ENCODE data around the gene SHFL. TPM values are rescaled to one million over a fixed set of nuclear protein-coding genes. Genes with fewer than 3 reads are reported as not detected.

SHFL gene
- total RNA-seq, 2 experiments from 2014 or later: 21.9 to 28.5 TPM

DNA sequence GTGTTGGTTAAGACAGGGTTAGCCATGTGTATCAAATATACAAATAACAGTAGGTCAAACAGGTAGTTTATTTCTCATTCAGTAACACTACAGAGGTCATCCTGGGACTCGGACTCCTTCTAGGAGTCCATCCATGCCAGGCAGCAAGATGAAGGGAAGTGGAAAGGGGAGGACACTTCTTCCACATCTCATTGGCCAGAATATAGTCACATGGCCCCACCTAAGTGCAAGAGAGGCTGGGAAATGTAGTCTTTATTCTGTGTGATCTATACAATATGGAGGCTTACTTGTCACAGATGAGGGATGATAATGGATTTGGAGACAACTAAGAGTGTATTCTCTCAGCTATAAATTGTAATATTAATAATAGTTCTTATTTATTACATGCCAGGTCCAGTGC, 41.7 kb upstream of the SHFL start:
- BruUV-seq (replicated peaks): no TSS peak
- Histone ChIP-seq H3K4me3 (ENCODE audit: low read depth, low read length, poor library complexity, severe bottlenecking) (no peak overlapping the region), H2AFZ (ENCODE audit: low read length) (no peak overlapping the region; the same call in 1 of the 2 replicates), H3K9me3 (ENCODE audit: low read length) (no peaks in the 10 kb centered on the region), H3K36me3 (ENCODE audit: insufficient read depth, low read length) (no peaks in the 10 kb centered on the region), H3K27ac (ENCODE audit: low read depth, low read length, poor library complexity, severe bottlenecking) (no peak overlapping the region), H3K4me2 (ENCODE audit: low read length) (no peak overlapping the region), H3K9me2 (ENCODE audit: insufficient read depth, low read length) (no peaks in the 10 kb centered on the region), H4K20me1 (ENCODE audit: insufficient read depth, low read length) (no peaks in the 10 kb centered on the region), H3K4me1 (ENCODE audit: insufficient read depth, low read length, poor library complexity, severe bottlenecking) (no peaks in the 10 kb centered on the region), H3K79me2 (ENCODE audit: insufficient read depth, low read depth, low read length) (no peaks in the 10 kb centered on the region)
- DNase-seq (ENCODE audit: low spot score): peak; percentile 44
- ChIA-PET POLR2A (no interaction called here), CTCF (ENCODE audit: unreplicated experiment) (no interaction called here)
- no peak for TF ChIP-seq EZH2phosphoT487 (IDR thresholded peaks at IDR 0.05; ENCODE audit: borderline replicate concordance, low read depth, low read length)
- TF ChIP-seq, protein P1, sequence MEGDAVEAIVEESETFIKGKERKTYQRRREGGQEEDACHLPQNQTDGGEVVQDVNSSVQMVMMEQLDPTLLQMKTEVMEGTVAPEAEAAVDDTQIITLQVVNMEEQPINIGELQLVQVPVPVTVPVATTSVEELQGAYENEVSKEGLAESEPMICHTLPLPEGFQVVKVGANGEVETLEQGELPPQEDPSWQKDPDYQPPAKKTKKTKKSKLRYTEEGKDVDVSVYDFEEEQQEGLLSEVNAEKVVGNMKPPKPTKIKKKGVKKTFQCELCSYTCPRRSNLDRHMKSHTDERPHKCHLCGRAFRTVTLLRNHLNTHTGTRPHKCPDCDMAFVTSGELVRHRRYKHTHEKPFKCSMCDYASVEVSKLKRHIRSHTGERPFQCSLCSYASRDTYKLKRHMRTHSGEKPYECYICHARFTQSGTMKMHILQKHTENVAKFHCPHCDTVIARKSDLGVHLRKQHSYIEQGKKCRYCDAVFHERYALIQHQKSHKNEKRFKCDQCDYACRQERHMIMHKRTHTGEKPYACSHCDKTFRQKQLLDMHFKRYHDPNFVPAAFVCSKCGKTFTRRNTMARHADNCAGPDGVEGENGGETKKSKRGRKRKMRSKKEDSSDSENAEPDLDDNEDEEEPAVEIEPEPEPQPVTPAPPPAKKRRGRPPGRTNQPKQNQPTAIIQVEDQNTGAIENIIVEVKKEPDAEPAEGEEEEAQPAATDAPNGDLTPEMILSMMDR (conservative IDR thresholded peaks at IDR 0.05; ENCODE audit: low read length): no peak
- intact Hi-C loops (cut with micrococcal nuclease; ENCODE audit: unreplicated experiment): no loop called here

DNA sequence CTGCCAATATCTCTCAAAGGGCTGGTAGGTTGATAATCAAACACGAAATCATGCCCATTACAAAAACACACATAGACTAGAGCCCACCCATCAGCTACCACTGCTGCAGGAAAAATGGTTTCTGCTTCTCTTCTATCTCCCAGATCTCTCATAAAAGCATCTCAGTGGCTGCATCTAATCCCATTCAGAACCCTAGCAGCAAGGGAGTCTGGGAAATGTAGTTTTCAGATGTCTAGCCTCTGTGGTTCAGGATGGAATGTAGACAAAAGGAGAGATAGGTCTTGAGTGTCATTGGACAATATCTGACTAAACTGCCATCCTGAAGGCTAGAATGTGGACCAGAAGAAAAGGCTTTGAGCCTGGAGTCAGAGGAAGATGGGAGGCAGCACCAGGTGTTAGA, 40.7 kb upstream of the SHFL start:
- H2AFZ ChIP-seq (ENCODE audit: low read length): no peak overlapping the region
- H3K27ac ChIP-seq (ENCODE audit: low read depth, low read length, poor library complexity, severe bottlenecking): no peak overlapping the region
- H3K9me3 ChIP-seq (ENCODE audit: low read length): no peaks in the 10 kb centered on the region
- no peak overlapping the region for H3K4me3 ChIP-seq (ENCODE audit: low read depth, low read length, poor library complexity, severe bottlenecking)
- no peak for TF ChIP-seq EZH2phosphoT487 (IDR thresholded peaks at IDR 0.05; ENCODE audit: borderline replicate concordance, low read depth, low read length)
- TF ChIP-seq, protein P1 (conservative IDR thresholded peaks at IDR 0.05; ENCODE audit: low read length): no peak
- no peak overlapping the region for H3K4me2 ChIP-seq (ENCODE audit: low read length)
- no peaks in the 10 kb centered on the region for H3K9me2 ChIP-seq (ENCODE audit: insufficient read depth, low read length)
- CTCF ChIA-PET (ENCODE audit: unreplicated experiment): no interaction called here
- intact Hi-C loops (cut with micrococcal nuclease; ENCODE audit: unreplicated experiment): no loop called here
- no peak for DNase-seq (ENCODE audit: low spot score)
- H3K4me1 ChIP-seq (ENCODE audit: insufficient read depth, low read length, poor library complexity, severe bottlenecking): no peaks in the 10 kb centered on the region
- H4K20me1 ChIP-seq (ENCODE audit: insufficient read depth, low read length): no peaks in the 10 kb centered on the region
- no peaks in the 10 kb centered on the region for H3K79me2 ChIP-seq (ENCODE audit: insufficient read depth, low read depth, low read length)
- POLR2A ChIA-PET: no interaction called here
- BruUV-seq (replicated peaks): no TSS peak
- no peaks in the 10 kb centered on the region for H3K36me3 ChIP-seq (ENCODE audit: insufficient read depth, low read length)

DNA sequence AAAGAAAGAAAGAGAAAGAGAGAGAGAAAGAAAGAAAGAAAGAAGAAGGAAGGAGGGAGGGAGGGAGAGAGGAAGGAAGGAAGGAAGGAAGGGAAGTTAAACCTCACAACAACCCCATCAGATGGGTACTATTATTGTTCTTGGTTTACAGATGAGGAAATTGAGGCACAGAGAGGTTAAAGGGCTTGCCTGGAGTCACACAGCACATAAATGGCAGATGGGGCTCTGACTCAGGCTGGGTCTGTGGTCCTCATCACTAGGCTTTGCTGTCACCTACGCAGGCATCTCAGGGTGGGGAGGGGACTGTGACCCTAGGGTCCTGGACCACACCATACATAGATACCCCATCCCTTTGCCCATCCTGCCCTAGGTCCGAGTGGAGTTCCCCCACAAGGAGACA, 36.5 kb upstream of the SHFL start:
- no peaks in the 10 kb centered on the region for H3K4me1 ChIP-seq (ENCODE audit: insufficient read depth, low read length, poor library complexity, severe bottlenecking)
- H3K36me3 ChIP-seq (ENCODE audit: insufficient read depth, low read length): no peaks in the 10 kb centered on the region
- H3K79me2 ChIP-seq (ENCODE audit: insufficient read depth, low read depth, low read length): no peaks in the 10 kb centered on the region
- intact Hi-C loops (cut with micrococcal nuclease; ENCODE audit: unreplicated experiment): no loop called here
- no peak overlapping the region for H3K27ac ChIP-seq (ENCODE audit: low read depth, low read length, poor library complexity, severe bottlenecking)
- DNase-seq (ENCODE audit: low spot score): no peak
- POLR2A ChIA-PET: no interaction called here
- no TSS peak for BruUV-seq (replicated peaks)
- no peaks in the 10 kb centered on the region for H3K9me3 ChIP-seq (ENCODE audit: low read length)
- no peaks in the 10 kb centered on the region for H3K9me2 ChIP-seq (ENCODE audit: insufficient read depth, low read length)
- TF ChIP-seq, protein P1 (conservative IDR thresholded peaks at IDR 0.05; ENCODE audit: low read length): no peak
- no peak for TF ChIP-seq EZH2phosphoT487 (IDR thresholded peaks at IDR 0.05; ENCODE audit: borderline replicate concordance, low read depth, low read length)
- H4K20me1 ChIP-seq (ENCODE audit: insufficient read depth, low read length): no peaks in the 10 kb centered on the region
- CTCF ChIA-PET (ENCODE audit: unreplicated experiment): no interaction called here
- H3K4me2 ChIP-seq (ENCODE audit: low read length): no peak overlapping the region
- no peak overlapping the region for H3K4me3 ChIP-seq (ENCODE audit: low read depth, low read length, poor library complexity, severe bottlenecking)
- H2AFZ ChIP-seq (ENCODE audit: low read length): no peak overlapping the region
